HT-29 (cell line): Measurements from ENCODE around the gene TCERG1L. TPM values are rescaled to one million over a fixed set of nuclear protein-coding genes. Genes with fewer than 3 reads are reported as not detected.
A peak's percentile ranks its signal among the peaks of the same experiment; 100 is the strongest.
"Not testable (repeated sequence)": the region's sequence is repeated elsewhere in the genome, so short reads cannot be mapped to it uniquely, and the experiment has no call there.

Experiments used
- DNase-seq: peaks from one replicate; pipeline ENCODE4 v3.0.0-alpha.2; 2015; ENCODE audit warnings: low spot score
- total RNA-seq: library from RNA; depleted of rRNA; stranded (reverse); fragments of >200 nt; shearing (Covaris generic); gene quantifications from 2 replicates; pipeline ENCODE4 v1.2.3, GENCODE V29; 2014

Gene TCERG1L
- total RNA-seq, 1 experiment from 2014 or later: not detected

DNA sequence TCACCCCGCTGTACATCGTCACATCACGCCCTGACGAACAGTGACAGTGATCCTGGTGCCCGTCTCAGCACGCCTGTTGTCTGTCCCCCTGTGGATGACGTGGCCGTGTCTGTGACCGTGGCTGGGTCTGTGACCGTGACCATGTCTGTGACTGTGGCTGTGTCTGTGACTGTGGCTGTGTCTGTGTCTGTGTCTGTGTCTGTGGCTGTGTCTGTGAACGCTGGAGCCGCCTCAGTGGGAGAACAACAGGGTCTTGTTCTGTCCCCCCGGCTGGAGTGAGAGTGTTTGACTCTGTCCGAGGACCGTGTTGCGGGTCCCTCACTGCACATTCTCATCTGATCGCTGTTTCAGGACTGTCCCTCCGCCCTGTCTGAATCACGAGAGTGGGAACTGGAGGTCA, 202.2 kb downstream of the TCERG1L start:
- DNase-seq: no peak

DNA sequence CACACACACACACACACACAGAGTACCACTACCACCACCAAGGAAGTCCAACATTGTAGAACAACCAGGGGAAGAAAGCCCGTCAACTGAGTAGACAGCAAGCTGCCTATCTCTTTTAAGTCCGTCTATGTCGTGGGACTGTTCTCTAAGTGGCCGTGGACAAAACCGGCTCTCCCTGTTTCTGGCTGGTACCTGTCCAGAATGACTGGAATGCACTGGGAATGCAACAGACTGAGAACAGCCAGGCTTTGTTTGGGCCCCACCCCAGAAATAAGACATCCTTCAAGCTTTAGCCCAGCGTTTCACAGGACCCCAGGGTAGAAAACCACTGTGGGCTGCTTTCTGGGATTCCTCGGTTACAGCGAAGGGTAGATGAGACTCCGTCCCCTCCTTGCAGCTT, 203.6 kb downstream of the TCERG1L start:
- no peak for DNase-seq

DNA sequence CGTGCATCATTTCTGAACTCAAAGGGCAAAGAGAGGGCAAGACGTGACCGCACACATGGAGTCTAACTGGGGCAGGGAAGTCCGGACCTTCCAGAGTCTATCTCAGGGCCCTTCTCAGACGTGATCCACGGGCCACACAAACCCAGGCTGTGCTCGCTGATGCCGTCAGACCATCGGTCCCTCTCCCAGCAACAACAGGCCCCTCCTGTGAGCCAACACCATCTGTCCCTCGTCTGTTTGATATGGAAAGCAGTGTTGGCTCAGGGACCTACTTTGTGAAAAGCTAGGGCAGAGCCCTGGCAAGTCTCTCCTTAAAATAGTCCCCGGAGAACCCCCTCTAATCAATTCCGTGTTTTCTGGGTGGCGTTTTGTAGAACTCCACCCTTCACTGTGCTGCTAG, 208.8 kb downstream of the TCERG1L start:
- DNase-seq: no peak

DNA sequence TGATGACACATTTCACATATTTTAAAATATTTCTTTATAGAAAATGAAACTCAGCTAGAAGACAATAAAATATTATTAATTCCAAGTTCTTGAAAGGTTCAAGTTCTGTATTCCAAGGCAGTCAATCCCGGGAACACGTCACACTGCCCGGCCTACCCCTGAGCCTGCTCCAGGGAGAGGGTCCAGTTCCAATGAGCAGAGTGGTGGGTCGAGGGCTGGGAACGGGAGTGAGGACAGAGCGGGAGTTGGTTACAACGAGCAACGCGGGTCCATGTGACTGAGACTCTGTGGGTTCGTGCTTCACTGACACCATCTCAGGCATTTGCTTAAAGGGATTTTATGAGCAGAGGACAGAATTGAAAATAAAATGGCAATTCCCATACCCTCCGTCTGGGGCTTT, 209.4 kb downstream of the TCERG1L start:
- no peak for DNase-seq

DNA sequence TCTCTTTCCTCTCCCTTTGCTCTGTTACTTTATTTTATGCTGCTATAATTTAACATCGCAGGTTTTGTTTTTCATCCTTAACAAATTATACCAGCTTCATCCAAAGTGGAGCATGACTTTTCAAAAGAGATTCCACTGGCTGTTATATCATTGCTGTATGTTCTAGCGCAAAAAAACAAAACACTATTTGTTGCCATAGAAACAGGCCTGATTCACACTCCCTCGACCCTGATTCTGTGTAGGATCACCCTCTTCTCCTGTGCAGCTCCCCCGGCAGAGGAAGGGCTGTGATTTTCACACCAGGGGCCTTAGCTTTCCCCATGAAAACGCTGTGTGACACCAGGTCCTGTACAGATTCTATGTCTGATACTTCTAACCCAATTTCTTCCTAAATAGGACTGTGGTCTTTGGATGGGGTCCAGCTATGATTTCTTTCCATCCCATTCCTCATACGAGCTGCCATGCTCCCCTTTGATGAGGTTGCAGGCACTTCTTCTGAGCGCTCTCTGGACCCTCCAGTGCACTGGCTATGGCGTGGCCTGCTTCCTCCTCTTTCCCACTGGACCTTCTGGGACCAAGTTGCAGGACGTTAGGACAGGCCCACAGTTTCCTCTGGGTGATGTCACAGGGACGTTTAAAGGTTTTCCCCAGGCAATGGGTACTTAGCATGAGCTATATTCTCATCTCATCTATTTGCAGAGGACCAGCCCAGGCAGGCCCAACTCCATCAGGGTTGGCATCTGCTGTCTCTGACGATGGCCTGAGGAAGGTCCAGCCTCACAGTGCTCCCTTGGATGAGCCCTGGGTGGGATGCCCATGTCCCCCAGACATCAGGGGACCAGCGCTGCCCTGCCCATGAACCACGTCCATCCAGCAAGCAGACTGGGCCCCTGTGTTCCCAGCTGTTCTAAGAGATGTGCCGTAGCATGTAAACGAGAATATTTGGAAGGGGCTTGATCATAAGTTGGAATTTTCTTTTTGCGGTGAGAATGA, 210.8 kb downstream of the TCERG1L start:
- DNase-seq: not testable (repeated sequence)

DNA sequence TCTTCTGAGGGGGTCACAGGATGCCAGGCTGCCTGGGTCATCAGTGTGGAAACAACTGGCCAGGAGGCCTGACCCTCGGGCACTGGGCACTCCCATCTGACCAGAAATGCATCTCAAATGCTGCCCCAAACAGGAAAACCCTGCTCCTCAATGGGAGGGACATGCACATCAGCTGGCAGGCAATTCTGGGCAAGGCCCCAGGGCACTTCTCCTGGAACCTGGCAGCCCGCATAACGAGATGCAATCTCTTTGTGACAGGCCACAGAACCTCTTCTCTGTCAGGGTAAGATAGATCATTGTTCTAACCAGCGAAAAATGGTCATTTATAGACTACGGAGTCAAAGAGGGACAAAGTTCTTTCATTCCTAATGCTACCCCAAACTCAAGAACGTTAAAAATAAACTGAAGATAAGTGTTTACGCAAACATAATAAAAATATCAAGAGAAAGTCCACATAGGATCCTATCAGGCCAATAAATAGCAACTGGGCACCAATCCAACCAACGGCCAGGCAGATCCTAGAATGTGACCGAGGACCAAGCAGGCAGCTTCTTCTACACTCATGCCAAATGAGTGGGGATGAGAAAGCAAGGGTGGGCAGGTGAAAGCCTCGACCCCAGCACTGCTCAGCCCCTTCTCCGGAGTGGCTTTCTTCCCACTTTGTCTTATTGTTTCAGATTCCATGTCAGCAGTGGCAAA, 212.3 kb downstream of the TCERG1L start:
- peak; percentile 84 for DNase-seq

DNA sequence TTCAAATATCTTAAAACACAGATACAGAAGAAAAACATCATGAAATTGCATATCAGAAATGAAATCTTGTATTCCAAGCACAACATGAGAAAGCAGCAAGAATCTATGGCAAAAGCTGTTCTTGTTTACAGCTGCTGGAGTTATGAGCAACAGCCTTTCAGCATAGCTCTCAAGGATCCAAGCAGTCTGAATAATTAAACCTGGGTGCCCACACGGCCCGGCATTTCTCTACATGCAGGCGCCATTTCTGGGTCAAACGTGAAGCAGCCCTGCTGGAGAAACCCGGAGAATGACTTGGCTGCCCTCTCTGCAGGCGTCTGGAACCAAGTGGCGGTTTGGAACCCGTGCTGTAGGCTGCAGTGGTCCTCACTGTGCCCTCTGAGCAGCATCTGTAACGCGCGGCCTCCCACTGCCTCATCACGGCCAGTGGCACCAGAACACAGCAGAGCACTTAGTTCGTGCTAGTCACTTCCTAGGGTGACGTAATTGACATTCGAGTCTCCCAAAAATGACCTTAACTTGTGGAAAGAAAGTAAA, 213.0 kb downstream of the TCERG1L start:
- no peak for DNase-seq

DNA sequence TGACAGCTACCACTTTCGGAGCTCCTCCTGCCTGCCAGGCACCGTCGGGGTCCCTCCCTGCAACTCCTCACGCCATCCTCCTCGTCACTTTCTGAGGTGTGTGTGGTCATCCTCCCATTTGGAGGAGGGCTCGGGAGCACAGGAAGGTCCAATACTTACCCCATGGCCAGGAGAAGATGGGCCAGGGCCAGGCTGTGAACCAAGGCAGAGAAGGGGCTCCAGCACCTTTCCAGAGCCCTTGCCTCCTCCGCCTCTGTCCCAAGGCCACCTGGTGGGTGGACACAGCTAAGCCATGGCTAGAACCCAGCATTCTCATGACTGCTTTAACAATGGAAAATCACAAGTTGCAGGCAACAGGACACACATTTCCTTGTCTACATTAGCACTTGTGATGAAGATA, 215.5 kb downstream of the TCERG1L start:
- DNase-seq: no peak

DNA sequence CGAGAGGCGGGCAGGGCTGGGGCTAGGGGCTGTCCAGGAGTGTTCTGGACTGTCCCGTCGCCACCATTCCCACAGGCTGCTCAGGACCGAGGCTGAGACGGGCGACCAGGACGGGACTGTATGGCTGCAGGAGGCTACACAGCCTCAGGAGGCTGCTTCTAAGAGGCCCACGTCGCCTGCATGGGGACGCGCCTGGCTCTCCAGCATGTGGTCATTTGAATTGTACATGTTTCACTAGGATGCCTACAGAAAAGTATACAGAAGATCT, 216.3 kb downstream of the TCERG1L start:
- DNase-seq: no peak

DNA sequence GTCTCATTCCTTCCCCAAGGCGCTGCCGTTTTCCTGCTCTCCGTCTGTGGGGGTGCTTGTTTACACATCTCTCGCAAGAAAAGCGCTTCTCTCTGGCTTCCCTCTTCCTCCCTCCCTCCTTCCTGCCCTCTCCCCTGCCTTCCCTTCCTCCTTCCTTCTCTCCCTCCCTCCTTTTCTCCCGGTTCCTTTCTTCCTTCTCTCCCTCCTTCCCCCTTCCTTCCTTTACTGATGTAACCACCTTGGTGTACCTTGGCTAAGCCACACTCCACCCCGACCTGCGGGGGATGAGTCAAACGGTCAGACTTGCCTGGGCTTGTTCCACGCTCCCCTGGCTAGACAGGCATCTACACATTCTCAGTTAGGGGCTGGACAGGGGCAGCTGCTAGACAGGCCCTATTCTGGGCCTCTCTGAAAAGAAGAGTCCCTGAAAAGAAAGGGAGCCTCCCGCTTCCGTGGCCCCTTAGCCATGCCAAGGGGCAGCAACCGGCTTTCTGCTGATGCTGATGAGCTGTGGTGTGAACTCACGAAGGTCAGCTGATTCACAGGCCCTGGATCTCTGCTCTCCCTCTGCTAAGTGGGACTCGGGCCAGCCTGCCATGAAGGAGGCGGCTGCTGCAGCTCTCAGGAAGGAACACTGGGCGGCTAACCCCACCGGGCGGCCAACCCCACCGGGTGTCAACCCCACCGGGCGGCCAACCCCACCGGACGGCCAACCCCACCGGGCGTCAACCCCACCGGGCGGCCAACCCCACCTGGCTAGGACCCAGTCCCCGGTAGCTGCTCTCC, 216.8 kb downstream of the TCERG1L start:
- peak; percentile 50 for DNase-seq

DNA sequence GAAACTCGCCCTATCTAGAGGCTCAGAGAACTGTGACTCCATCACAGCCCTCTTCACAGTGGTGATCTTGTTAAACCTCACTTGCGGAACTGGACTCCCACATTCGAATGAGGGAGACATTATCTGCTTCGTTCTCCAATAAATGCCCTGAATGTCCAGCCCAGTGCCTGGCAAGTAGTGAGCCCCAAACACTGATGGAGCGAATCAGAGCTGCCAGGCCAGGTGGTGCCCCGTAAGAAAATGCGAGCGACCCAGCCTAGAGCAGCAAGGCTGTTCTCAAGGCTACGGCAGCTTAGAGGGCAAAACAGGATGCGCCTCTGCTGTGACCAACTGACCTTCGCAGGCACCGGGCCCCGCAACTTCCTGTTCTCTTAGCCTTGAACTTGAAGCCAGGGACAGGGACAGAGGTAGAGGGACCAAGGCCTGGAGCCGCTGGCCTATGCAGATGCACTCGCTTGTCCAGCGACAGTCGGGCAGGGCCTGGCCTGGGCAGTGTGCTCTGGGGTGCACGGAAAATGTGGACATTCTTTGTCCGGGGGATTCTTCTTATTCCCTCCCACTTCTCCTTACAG, 217.6 kb downstream of the TCERG1L start:
- DNase-seq: no peak

DNA sequence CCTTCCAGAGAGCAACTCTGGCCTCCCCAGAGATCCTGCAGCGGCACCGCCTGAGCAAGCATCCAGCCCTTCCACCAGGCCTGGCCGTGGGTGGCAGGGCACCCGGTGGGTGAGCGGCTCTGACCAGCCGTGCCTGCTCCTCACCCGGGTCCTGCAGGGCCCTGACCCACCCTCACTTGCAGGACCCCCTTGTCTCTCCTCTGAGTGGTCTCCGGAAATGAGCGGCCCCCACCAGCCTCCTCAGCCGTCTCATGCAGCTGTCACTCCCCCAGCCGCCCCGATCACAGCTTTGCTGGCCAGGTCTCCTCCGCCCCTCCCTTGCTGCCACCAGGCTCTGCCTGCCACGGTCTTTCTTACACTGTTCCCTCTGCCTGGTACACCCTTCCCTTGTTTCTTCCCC, 218.2 kb downstream of the TCERG1L start:
- DNase-seq: no peak

DNA sequence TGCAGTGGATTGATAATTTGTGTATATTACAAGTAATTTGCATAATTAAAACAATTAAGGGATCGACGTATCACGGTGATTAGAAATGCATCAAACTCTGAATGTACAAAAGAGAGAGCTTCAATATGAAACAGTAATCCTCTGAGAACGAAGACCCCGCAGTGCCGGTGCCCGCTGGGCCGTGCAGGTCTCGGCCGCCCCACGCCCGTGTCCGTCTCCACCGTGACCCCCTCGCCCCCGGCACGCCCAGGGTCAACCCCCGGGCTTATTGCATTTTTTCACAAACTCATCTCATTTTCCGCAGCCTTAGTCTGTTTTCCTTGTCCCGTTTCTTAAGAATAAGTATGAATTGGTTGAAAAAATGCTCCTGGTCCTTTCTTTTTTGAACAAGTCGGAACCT, 218.6 kb downstream of the TCERG1L start:
- DNase-seq: no peak

DNA sequence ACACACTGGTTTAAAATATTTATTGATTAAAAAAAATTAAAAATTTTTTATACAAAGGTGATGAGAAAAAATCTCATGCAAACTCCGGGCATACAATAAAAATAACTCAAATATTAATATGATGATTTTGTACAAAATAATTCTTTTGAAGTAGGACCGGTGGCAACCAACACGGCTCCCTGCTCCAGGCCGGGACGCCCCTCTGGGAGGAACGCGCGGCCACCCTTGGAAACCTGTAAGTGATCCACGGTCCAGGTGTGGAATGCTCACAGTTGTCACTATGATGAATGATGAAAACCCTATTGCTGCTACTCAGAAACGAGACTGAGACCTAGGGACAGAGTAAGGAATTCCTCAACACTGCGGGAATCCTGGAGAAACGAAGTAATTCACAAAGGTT, 219.1 kb downstream of the TCERG1L start:
- DNase-seq: no peak

DNA sequence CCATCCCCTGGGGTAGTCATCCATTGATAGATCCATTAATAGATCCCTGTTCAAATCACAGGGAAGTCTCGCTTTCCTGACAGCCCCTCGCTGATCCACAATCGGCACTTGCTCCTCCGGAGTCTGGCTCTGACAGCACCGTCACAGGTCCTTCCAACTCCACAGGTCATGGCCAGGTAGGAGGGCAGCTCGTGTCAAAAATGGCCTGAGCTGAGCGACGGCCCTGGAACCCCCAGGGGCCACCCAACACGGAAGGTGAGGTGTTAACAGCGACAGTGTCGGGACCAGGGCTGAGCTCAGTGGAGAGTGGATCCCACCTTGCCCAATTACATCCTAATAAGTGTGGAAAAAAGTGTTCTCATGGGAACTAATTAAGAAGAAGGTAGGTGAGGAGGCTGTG, 219.8 kb downstream of the TCERG1L start:
- no peak for DNase-seq

DNA sequence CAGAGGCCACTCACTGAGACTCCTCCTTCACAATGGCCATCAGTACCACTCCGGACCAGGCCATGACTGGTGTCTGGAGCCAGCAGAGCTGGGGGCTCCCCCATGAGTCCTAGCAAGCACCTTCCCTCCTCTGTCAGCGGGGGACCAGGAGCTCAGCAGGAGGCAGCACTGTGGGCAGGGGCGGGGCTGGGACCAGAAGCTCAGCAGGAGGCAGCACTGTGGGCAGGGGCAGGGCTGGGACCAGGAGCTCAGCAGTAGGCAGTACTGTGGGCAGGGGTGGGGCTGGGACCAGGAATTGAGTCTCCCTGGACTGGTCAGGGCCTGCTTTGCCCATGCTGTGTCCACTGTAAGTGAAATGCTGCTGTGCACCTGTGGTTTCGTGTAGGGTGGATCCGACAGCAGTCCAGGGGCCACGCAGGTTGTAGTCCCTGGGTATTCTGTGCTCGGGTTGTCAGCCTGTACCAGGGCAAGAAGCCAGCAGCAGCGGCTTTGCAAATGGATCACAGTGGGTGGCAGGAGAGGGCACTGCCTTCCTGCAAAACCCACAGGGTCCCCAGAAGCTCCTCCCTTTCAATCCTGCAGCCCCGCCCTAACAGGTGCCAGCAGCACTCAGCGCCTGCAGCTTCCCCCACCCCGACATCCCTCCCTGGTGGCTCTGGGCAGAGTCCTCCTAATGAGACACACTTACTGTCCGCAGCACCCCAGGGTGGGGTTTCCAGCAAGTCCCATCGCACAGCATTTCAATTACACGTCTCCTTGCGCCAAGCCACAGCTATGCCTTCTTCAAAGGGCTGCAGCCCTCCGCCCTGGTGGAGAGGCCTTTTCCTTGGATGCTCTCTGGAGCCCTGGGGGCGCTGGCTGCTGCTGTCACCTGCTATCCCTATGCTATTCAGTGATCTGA, 220.5 kb downstream of the TCERG1L start:
- no peak for DNase-seq

DNA sequence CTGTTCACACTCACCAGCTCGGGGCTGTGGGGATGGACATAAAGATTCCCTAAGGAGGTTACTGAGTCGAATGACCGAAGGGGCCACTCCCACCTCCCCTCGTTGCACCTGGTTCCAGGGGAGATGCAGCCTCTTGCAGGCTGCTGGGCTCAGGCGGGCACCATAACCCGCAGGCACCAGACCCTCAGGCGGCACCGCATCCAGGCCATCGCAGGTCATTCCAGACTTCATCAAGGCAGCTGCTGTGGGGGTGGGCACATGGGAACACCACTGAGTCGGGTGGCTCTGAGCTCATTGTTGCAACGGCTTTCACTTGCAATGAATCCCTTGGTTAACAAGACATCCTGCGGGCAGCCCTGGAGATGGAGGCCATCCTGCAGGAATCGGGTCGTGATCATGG, 221.7 kb downstream of the TCERG1L start:
- no peak for DNase-seq

DNA sequence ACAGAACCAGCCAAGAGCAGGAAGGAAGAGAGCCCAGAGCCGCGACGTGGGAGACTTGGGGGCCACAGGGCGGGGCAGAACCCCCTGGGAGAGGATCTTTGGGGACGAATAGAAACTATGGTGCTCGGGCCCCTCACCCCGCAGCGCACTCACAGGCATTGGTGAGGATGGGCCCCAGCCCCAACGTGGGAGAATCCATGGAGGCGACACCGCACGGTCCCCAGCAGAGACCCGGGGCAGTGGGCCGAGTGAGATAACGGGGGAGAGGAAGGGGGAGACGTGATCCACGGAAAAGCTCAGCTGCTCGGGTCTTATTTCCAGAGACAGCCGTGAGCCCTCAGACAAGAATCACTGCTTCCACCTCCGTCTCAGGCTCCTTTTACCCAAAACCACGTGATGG, 222.4 kb downstream of the TCERG1L start:
- DNase-seq: no peak

DNA sequence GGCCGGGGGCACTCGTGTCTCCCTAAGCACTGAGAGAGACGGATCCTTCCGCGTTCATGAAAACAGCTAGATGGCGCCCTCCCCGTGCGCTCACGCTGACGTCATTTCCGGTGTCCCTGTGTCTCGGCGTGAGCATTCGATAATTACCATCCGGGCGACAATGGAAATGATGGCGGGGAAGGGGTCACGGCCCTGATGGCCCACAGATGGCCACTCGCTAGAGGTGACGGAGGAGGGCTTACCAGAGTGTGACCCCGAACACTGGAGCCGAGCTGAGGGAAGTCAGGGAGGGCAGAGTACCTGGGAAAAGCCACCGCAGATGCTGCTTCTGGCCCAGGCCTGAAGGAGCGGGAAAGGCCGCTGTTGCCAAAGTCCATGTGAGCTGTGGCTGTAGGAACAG, 222.9 kb downstream of the TCERG1L start:
- no peak for DNase-seq

DNA sequence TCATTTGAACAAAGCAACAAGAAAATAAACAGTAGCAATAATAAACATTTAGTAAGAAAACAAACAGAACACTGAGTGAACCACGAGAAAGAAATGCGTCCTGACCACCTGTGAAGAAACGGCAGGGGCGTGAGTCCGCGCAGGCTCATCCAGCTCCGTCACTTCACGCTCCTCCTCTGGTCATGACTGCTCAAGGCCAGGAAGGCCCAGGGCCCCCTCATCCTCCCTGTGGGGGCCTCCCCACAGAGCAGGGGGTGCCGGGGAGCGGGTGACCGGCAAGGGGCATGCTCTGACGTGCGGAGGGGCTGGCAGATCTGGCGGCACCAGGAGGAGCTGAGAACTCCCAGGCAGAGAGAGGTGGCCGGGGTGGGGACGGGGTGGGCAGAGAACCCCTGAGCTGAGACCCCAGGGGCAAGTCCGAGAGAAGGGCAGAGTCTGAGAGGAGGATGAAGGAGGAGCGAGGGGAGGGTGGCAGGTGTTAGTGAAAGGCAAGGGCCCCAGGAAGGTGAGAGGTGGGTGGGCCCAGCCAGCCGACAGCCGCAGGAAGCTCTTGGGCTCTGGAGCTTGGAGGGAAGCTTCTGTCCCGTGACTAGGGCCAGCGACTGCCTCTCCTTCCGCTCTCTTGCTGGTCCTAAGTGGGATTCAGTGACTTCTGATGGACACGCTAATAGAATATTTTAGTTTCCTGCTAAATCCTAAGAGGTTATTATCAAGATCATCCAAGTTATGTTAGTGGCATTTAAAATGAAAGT, 223.9 kb downstream of the TCERG1L start:
- no peak for DNase-seq
